NOMO-1 treated with DMSO at 0.1 percent for 48 hours (cell line): ENCODE data around the gene KANSL1L.
"Not testable (repeated sequence)": the region's sequence is repeated elsewhere in the genome, so short reads cannot be mapped to it uniquely, and the experiment has no call there.

Experiments
- DNase-seq: peaks from one replicate; lab custom pipeline; 2025; ENCODE audit not compliant: unreplicated experiment; lab: John Stamatoyannopoulos, UW

Gene KANSL1L

GRCh38 chr2:210171309-210172218 is at the start of gene KANSL1L:
KANSL1L (minus strand) TSS chr2:210171409; CDS start chr2:210154582, 16,827 bp downstream.
- DNase-seq = peak; percentile 95

GRCh38 chr2:210215120-210215519 is 43.9 kb upstream of the KANSL1L start:
- no peak for DNase-seq

- no peak for DNase-seq
These were observed 39.0 kb upstream of the KANSL1L start for GRCh38 chr2:210210185-210210584.

GRCh38 chr2:210207929-210208328 is 36.7 kb upstream of the KANSL1L start:
- DNase-seq = no peak

- no peak for DNase-seq
These were observed 32.3 kb upstream of the KANSL1L start for GRCh38 chr2:210203558-210203957.

- DNase-seq = no peak
These were observed 31.9 kb upstream of the KANSL1L start for GRCh38 chr2:210203147-210203546.

- no peak for DNase-seq
These were observed 28.6 kb upstream of the KANSL1L start for GRCh38 chr2:210199854-210200253.

GRCh38 chr2:210199186-210199765 is 28.1 kb upstream of the KANSL1L start:
- DNase-seq = peak; percentile 40

GRCh38 chr2:210198326-210198725 is 27.1 kb upstream of the KANSL1L start:
- DNase-seq = no peak

- DNase-seq = no peak
These were observed 26.5 kb upstream of the KANSL1L start for GRCh38 chr2:210197720-210198119.

- peak; percentile 60 for DNase-seq
These were observed 24.1 kb upstream of the KANSL1L start for GRCh38 chr2:210195101-210195852.

- no peak for DNase-seq
These were observed 19.1 kb upstream of the KANSL1L start for GRCh38 chr2:210190345-210190744.

GRCh38 chr2:210189452-210190138 is 18.4 kb upstream of the KANSL1L start:
- DNase-seq = peak; percentile 75

GRCh38 chr2:210188755-210189154 is 17.5 kb upstream of the KANSL1L start:
- DNase-seq = no peak

- no peak for DNase-seq
These were observed 17.0 kb upstream of the KANSL1L start for GRCh38 chr2:210188190-210188589.

GRCh38 chr2:210183936-210184335 is 12.7 kb upstream of the KANSL1L start:
- not testable (repeated sequence) for DNase-seq

- DNase-seq = not testable (repeated sequence)
These were observed 10.4 kb upstream of the KANSL1L start for GRCh38 chr2:210181606-210182088.

GRCh38 chr2:210181033-210181605 is 9.9 kb upstream of the KANSL1L start:
- DNase-seq = not testable (repeated sequence)

- DNase-seq = no peak
These were observed 9.3 kb upstream of the KANSL1L start for GRCh38 chr2:210180477-210180876.

- DNase-seq = no peak
These were observed 8.3 kb upstream of the KANSL1L start for GRCh38 chr2:210179351-210179990.
